HEK293 (cell line): ENCODE measurements around the gene BET1.

ENCODE experiments used
- AEBP2 ChIP-seq: fragments of 450-650 bp; formaldehyde crosslinking; IDR thresholded peaks from 2 replicates; pipeline ENCODE4 v1.5.1; 2016; ENCODE audit warnings: missing biosample characterization, missing genetic modification characterization, borderline replicate concordance
- ELK4 ChIP-seq: IDR thresholded peaks from 2 replicates; pipeline ENCODE4 v1.6.1; 2011; ENCODE audit warnings: mild to moderate bottlenecking, low read depth, low read length, borderline replicate concordance
- INSM2 ChIP-seq: fragments of 450-650 bp; formaldehyde crosslinking; IDR thresholded peaks from 2 replicates; pipeline ENCODE4 v1.5.1; 2016; ENCODE audit warnings: missing biosample characterization, missing genetic modification characterization
- KLF1 ChIP-seq: fragments of 450-650 bp; formaldehyde crosslinking; IDR thresholded peaks from 2 replicates; pipeline ENCODE4 v1.5.1; 2016; ENCODE audit warnings: missing biosample characterization, missing genetic modification characterization
- KLF10 ChIP-seq: fragments of 450-650 bp; IDR thresholded peaks from 2 replicates; pipeline ENCODE4 v1.5.1; 2018; ENCODE audit warnings: missing biosample characterization, mild to moderate bottlenecking, missing genetic modification characterization
- KLF16 ChIP-seq: fragments of 450-650 bp; formaldehyde crosslinking; IDR thresholded peaks from 2 replicates; pipeline ENCODE4 v1.5.1; 2017; ENCODE audit warnings: missing biosample characterization, missing genetic modification characterization
- MYNN ChIP-seq: fragments of 450-650 bp; formaldehyde crosslinking; IDR thresholded peaks from 2 replicates; pipeline ENCODE4 v1.5.1; 2016; ENCODE audit warnings: missing biosample characterization, missing genetic modification characterization, borderline replicate concordance
- MZF1 ChIP-seq: fragments of 450-650 bp; formaldehyde crosslinking; IDR thresholded peaks from 2 replicates; pipeline ENCODE4 v1.5.1; 2017; ENCODE audit warnings: missing biosample characterization, missing genetic modification characterization, borderline replicate concordance
- REPIN1 ChIP-seq: fragments of 450-650 bp; formaldehyde crosslinking; IDR thresholded peaks from 2 replicates; pipeline ENCODE4 v1.5.1; 2017; ENCODE audit warnings: missing biosample characterization, missing genetic modification characterization, low read depth
- TSHZ1 ChIP-seq: fragments of 450-650 bp; formaldehyde crosslinking; IDR thresholded peaks from 2 replicates; pipeline ENCODE4 v1.5.1; 2016; ENCODE audit warnings: missing biosample characterization, missing genetic modification characterization, borderline replicate concordance
- WT1 ChIP-seq: fragments of 450-650 bp; formaldehyde crosslinking; IDR thresholded peaks from 2 replicates; pipeline ENCODE4 v1.5.1; 2016; ENCODE audit warnings: missing biosample characterization, missing genetic modification characterization
- YY2 ChIP-seq: fragments of 450-650 bp; formaldehyde crosslinking; IDR thresholded peaks from 2 replicates; pipeline ENCODE4 v1.5.1; 2016; ENCODE audit warnings: missing biosample characterization, missing genetic modification characterization
- ZFHX2 ChIP-seq: fragments of 450-650 bp; formaldehyde crosslinking; conservative IDR thresholded peaks from 2 replicates; pipeline ENCODE4 v1.5.1; 2016; ENCODE audit warnings: missing biosample characterization, missing genetic modification characterization
- ZFP41 ChIP-seq: fragments of 450-650 bp; formaldehyde crosslinking; IDR thresholded peaks from 2 replicates; pipeline ENCODE4 v1.5.1; 2016; ENCODE audit warnings: missing biosample characterization, missing genetic modification characterization, borderline replicate concordance
- ZNF133 ChIP-seq: fragments of 450-650 bp; formaldehyde crosslinking; IDR thresholded peaks from 2 replicates; pipeline ENCODE4 v1.5.1; 2016; ENCODE audit warnings: missing biosample characterization, missing genetic modification characterization
- ZNF155 ChIP-seq: fragments of 450-650 bp; formaldehyde crosslinking; IDR thresholded peaks from 2 replicates; pipeline ENCODE4 v1.5.1; 2016; ENCODE audit warnings: missing biosample characterization, missing genetic modification characterization
- ZNF18 ChIP-seq: fragments of 450-650 bp; formaldehyde crosslinking; IDR thresholded peaks from 2 replicates; pipeline ENCODE4 v1.5.1; 2016; ENCODE audit warnings: missing biosample characterization, missing genetic modification characterization
- ZNF184 ChIP-seq: fragments of 450-650 bp; IDR thresholded peaks from 2 replicates; pipeline ENCODE4 v1.5.1; 2018; ENCODE audit warnings: missing biosample characterization, mild to moderate bottlenecking, missing genetic modification characterization
- ZNF335 ChIP-seq: fragments of 450-650 bp; formaldehyde crosslinking; conservative IDR thresholded peaks from 2 replicates; pipeline ENCODE4 v1.5.1; 2016; ENCODE audit warnings: missing biosample characterization, missing genetic modification characterization
- ZNF366 ChIP-seq: fragments of 450-650 bp; formaldehyde crosslinking; conservative IDR thresholded peaks from 2 replicates; pipeline ENCODE4 v1.5.1; 2016; ENCODE audit warnings: missing biosample characterization, missing genetic modification characterization
- ZNF423 ChIP-seq: fragments of 450-650 bp; formaldehyde crosslinking; IDR thresholded peaks from 2 replicates; pipeline ENCODE4 v1.5.1; 2016; ENCODE audit warnings: missing biosample characterization, missing genetic modification characterization
- ZNF48 ChIP-seq: fragments of 450-650 bp; formaldehyde crosslinking; IDR thresholded peaks from 2 replicates; pipeline ENCODE4 v1.5.1; 2016; ENCODE audit warnings: missing biosample characterization, missing genetic modification characterization
- ZNF654 ChIP-seq: fragments of 450-650 bp; formaldehyde crosslinking; IDR thresholded peaks from 2 replicates; pipeline ENCODE4 v1.5.1; 2016; ENCODE audit warnings: low read depth, missing biosample characterization, missing genetic modification characterization
- ZNF692 ChIP-seq: fragments of 450-650 bp; formaldehyde crosslinking; IDR thresholded peaks from 2 replicates; pipeline ENCODE4 v1.5.1; 2016; ENCODE audit warnings: missing biosample characterization, missing genetic modification characterization
- ZSCAN16 ChIP-seq: fragments of 450-650 bp; formaldehyde crosslinking; IDR thresholded peaks from 2 replicates; pipeline ENCODE4 v1.5.1; 2016; ENCODE audit warnings: missing biosample characterization, missing genetic modification characterization
- ZSCAN18 ChIP-seq: fragments of 450-650 bp; formaldehyde crosslinking; IDR thresholded peaks from 2 replicates; pipeline ENCODE4 v1.5.1; 2016; ENCODE audit warnings: missing biosample characterization, missing genetic modification characterization

BET1 gene

GRCh38 chr7:94004024-94004951 lies at the start of gene BET1 (continued):
- TF ChIP-seq ZNF18 (tag by site-specific recombination): no peak
- TF ChIP-seq YY2 (tag by site-specific recombination): peak; percentile 45; the same call in 1 of the 2 replicates
- TF ChIP-seq ZFHX2: no peak
- no peak for TF ChIP-seq ZFP41
- no peak for TF ChIP-seq ZSCAN16
- no peak for TF ChIP-seq MYNN
- TF ChIP-seq KLF1: no peak
- no peak for TF ChIP-seq ZNF184 (tag by site-specific recombination)
- no peak for TF ChIP-seq ZNF155 (tag by site-specific recombination)
- no peak for TF ChIP-seq ZNF48 (tag by site-specific recombination)
- no peak for TF ChIP-seq ELK4
- TF ChIP-seq REPIN1 (tag by site-specific recombination): no peak
- TF ChIP-seq ZNF423: no peak
- no peak for TF ChIP-seq ZNF654 (tag by site-specific recombination)
- TF ChIP-seq ZNF133 (tag by site-specific recombination): no peak
- TF ChIP-seq KLF16 (tag by site-specific recombination): 0 out of 2 replicates have a peak, but pooled peaks have one; percentile 6
- peak; percentile 61 for TF ChIP-seq ZNF335 (tag by site-specific recombination)
- no peak for TF ChIP-seq ZSCAN18 (tag by site-specific recombination)
- no peak for TF ChIP-seq MZF1
- no peak for TF ChIP-seq TSHZ1 (tag by site-specific recombination)
- no peak for TF ChIP-seq ZNF692 (tag by site-specific recombination)
- no peak for TF ChIP-seq WT1 (tag by site-specific recombination)
- TF ChIP-seq INSM2 (tag by site-specific recombination): no peak
- no peak for TF ChIP-seq ZNF366 (tag by site-specific recombination)
- no peak for TF ChIP-seq AEBP2 (tag by site-specific recombination)
- TF ChIP-seq KLF10 (tag by site-specific recombination): no peak
